Measurements from ENCODE around the gene NXPE1. TPM values are rescaled to one million over a fixed set of nuclear protein-coding genes. Genes with fewer than 3 reads are reported as not detected.

Gene NXPE1
- total and polyA plus RNA-seq, 2 experiments from 2014 or later = not detected

DNA sequence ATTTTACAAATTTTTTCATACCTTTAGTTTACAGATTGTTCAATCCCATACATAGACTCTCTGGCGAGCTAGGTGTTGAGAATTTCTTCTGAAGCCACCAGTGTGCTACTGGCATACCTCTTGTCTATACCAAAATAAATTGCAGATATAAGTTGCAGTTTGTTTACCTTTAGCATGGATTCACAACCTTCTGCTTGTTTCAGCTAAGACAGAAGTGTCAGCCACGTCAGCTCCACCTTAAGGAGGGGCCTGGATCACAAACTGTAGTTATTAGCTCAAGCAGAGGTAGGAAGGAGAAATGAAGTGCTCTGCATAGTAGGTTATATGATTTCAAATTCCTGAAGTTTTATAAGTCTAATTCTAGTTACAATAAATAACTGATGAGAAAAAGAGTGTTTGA is 35.9 kb upstream of the NXPE1 start, which contains the start of gene NXPE4:
Gene NXPE4 (minus strand): TSS at position 216 of the 400 bp plus-strand sequence. CDS start 1,027 bp downstream, outside the sequence.
- H3K9me3 ChIP-seq (ENCODE audit: low read depth) = no peaks in the 10 kb centered on the region
- no peak for DNase-seq (ENCODE audit: low read depth in 1 of 2, low spot score in 1 of 2)
- H3K27ac ChIP-seq = no peak within 1 kb of the TSS
- no peaks in the 10 kb centered on the region for H3K4me1 ChIP-seq (ENCODE audit: low read depth)
- no peaks in the 10 kb centered on the region for H3K27me3 ChIP-seq
- no peak within 1 kb of the TSS for H3K4me3 ChIP-seq
- no peaks in the 10 kb centered on the region for H3K36me3 ChIP-seq
- TF ChIP-seq, protein P1, sequence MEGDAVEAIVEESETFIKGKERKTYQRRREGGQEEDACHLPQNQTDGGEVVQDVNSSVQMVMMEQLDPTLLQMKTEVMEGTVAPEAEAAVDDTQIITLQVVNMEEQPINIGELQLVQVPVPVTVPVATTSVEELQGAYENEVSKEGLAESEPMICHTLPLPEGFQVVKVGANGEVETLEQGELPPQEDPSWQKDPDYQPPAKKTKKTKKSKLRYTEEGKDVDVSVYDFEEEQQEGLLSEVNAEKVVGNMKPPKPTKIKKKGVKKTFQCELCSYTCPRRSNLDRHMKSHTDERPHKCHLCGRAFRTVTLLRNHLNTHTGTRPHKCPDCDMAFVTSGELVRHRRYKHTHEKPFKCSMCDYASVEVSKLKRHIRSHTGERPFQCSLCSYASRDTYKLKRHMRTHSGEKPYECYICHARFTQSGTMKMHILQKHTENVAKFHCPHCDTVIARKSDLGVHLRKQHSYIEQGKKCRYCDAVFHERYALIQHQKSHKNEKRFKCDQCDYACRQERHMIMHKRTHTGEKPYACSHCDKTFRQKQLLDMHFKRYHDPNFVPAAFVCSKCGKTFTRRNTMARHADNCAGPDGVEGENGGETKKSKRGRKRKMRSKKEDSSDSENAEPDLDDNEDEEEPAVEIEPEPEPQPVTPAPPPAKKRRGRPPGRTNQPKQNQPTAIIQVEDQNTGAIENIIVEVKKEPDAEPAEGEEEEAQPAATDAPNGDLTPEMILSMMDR (IDR thresholded peaks at IDR 0.05; ENCODE audit: low read depth, low read length) = no peak

DNA sequence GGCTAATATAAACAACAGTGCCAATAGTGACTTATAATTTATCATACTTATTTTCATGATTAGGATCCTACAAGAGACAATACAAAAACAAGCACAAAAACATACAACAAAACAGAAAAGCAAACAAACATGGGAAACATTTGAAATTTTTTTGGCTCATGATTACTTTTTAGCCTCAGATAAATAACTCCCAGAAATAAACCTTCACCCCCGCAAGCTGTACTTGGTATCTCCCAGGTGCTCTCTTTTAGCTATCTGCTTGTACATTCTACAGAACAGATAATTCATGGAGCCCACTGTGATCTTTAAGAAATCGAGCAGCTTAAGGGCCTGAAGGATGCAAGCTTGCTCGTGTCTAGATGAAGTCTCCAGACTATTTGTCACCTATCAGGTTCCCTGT is 35.0 kb upstream of the NXPE1 start:
- no peak overlapping the region for H3K27ac ChIP-seq
- H3K36me3 ChIP-seq = no peaks in the 10 kb centered on the region
- TF ChIP-seq, protein P1 (IDR thresholded peaks at IDR 0.05; ENCODE audit: low read depth, low read length) = no peak
- H3K27me3 ChIP-seq = no peaks in the 10 kb centered on the region
- no peak for DNase-seq (ENCODE audit: low read depth in 1 of 2, low spot score in 1 of 2)
- no peaks in the 10 kb centered on the region for H3K9me3 ChIP-seq (ENCODE audit: low read depth)
- H3K4me1 ChIP-seq (ENCODE audit: low read depth) = no peaks in the 10 kb centered on the region
- H3K4me3 ChIP-seq = no peak overlapping the region

DNA sequence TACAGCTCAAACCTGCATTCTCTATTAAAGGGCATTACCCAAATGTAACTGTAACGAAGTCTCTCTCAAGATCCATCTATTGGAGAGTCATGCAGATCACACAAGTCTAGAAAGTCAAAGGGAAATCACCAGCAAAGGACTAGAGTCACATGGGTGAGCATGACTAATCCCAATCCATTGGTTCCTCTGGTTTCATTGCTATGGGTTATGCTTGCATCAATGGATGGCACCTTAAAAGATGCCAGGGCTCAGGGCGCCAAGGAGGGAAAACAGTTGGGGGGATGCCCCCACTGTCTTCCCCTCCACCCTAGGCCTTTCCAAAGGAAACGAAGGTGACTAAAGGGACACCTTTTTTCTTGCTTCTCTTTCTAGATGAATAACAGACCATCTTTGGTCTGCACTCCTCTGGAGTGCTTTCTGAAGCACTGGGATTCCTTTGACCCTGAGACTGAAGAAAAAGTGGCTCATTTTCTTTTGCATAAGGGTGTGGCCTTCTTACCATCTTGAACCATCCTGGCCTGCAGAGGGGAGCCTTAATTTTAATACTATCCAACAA is 27.8 kb upstream of the NXPE1 start:
- Histone ChIP-seq H3K27ac (no peak overlapping the region), H3K4me3 (no peak overlapping the region), H3K9me3 (ENCODE audit: low read depth) (no peaks in the 10 kb centered on the region), H3K36me3 (no peaks in the 10 kb centered on the region), H3K4me1 (ENCODE audit: low read depth) (no peaks in the 10 kb centered on the region), H3K27me3 (no peaks in the 10 kb centered on the region)
- DNase-seq (ENCODE audit: low read depth in 1 of 2, low spot score in 1 of 2) = no peak
- TF ChIP-seq, protein P1 (IDR thresholded peaks at IDR 0.05; ENCODE audit: low read depth, low read length) = no peak

DNA sequence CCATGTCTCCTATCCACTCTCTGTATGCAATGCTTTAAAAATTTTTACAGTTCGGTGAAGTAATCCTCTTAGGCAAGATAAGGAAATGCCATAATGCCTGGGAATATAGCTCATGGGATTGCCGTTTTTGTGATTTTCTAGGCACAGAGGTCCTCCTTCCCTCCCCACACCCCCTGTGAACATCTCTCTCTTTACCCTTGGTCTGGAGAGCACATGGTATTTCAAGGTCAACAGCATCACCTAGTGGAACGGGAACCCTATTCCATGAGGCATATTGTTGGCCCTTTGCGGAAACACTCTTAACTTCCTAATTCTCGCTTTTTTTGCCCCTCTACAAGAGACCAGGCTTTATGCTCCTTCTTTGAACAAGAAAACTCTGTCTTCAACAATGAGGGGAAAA is 27.1 kb upstream of the NXPE1 start:
- Histone ChIP-seq H3K4me3 (no peak overlapping the region), H3K36me3 (no peaks in the 10 kb centered on the region), H3K27ac (no peak overlapping the region), H3K4me1 (ENCODE audit: low read depth) (no peaks in the 10 kb centered on the region), H3K27me3 (no peaks in the 10 kb centered on the region), H3K9me3 (ENCODE audit: low read depth) (no peaks in the 10 kb centered on the region)
- TF ChIP-seq, protein P1 (IDR thresholded peaks at IDR 0.05; ENCODE audit: low read depth, low read length) = peak; percentile 29
- peak in 1 of 2 donors; percentile 21 for DNase-seq (ENCODE audit: low read depth in 1 of 2, low spot score in 1 of 2)

DNA sequence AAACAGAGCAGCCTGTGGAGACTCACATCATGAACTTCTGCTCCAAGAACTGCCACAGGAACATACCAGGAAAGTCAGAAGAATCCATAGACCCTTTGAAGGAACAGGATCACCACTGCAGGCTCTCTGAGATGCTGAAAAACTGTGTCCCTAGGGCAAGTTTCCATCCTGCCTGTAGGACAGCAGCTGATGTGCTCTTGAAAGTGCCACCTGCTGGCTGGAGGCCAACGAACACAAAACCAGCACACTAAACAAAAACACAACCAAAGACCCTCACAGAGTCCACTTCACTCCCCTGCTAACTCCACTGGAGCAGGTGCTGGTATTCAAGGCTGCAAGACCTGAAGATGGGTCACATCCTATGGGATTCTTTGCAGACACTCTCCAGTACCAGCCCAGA is 12.0 kb upstream of the NXPE1 start:
- no peaks in the 10 kb centered on the region for H3K27me3 ChIP-seq
- TF ChIP-seq, protein P1 (IDR thresholded peaks at IDR 0.05; ENCODE audit: low read depth, low read length) = no peak
- H3K4me3 ChIP-seq = no peak overlapping the region
- no peaks in the 10 kb centered on the region for H3K36me3 ChIP-seq
- no peak overlapping the region for H3K27ac ChIP-seq
- no peak for DNase-seq (ENCODE audit: low read depth in 1 of 2, low spot score in 1 of 2)
- H3K4me1 ChIP-seq (ENCODE audit: low read depth) = peaks cover 15% of the 10 kb centered on the region
- no peaks in the 10 kb centered on the region for H3K9me3 ChIP-seq (ENCODE audit: low read depth)

Measured in cardiac muscle cell (in vitro differentiated cells and primary cell).